GM23338 (cell line): ENCODE measurements around the gene KRT7. TPM values are rescaled to one million over a fixed set of nuclear protein-coding genes. Genes with fewer than 3 reads are reported as not detected.

Experiments used
- ATAC-seq: fragments of 200-7000 bp; cut with Tn5 transposase; 3 replicates; pipeline ENCODE4 v1.9.1; 2020
- DNase-seq: peaks from one replicate; pipeline ENCODE4 v3.0.0-alpha.2; 2015; ENCODE audit warnings: low spot score
- H2AFZ ChIP-seq: fragments of 200-600 bp; sonication (generic); 2 replicates; pipeline ENCODE4 v1.8.0; 2016; ENCODE audit warnings: antibody characterized with exemption, mild to moderate bottlenecking, moderate library complexity
- H3F3A ChIP-seq: fragments of 200-600 bp; sonication (generic); replicated peaks from 2 replicates; pipeline ENCODE4 v1.8.0; 2017; ENCODE audit warnings: antibody characterized with exemption, mixed run types, low read depth
- H3K27ac ChIP-seq: fragments of 200-600 bp; sonication (generic); 2 replicates; pipeline ENCODE4 v1.6.1; 2016; ENCODE audit warnings: low read depth
- H3K27me3 ChIP-seq: fragments of 200-600 bp; sonication (generic); 2 replicates; pipeline ENCODE4 v1.8.0; 2016; ENCODE audit warnings: mild to moderate bottlenecking, mixed run types, moderate library complexity; ENCODE audit not compliant: insufficient read depth
- H3K36me3 ChIP-seq: fragments of 200-600 bp; sonication (generic); 2 replicates; pipeline ENCODE4 v1.8.0; 2016; ENCODE audit warnings: mild to moderate bottlenecking; ENCODE audit not compliant: insufficient read depth
- H3K4me1 ChIP-seq: fragments of 200-600 bp; sonication (generic); 2 replicates; pipeline ENCODE4 v1.8.0; 2016; ENCODE audit warnings: mild to moderate bottlenecking, moderate library complexity; ENCODE audit not compliant: insufficient read depth
- H3K4me2 ChIP-seq: fragments of 200-600 bp; sonication (generic); 2 replicates; pipeline ENCODE4 v1.7.1; 2017; ENCODE audit warnings: mixed run types
- H3K4me3 ChIP-seq: fragments of 200-600 bp; sonication (generic); 2 replicates; pipeline ENCODE4 v1.6.1; 2016; ENCODE audit warnings: mixed run types
- H3K79me2 ChIP-seq: fragments of 200-600 bp; sonication (generic); replicated peaks from 2 replicates; pipeline ENCODE4 v1.8.0; 2017; ENCODE audit warnings: mild to moderate bottlenecking; ENCODE audit not compliant: insufficient read depth
- H3K9me2 ChIP-seq: fragments of 200-600 bp; sonication (generic); 2 replicates; pipeline ENCODE4 v1.8.0; 2017; ENCODE audit not compliant: insufficient read depth
- H4K20me1 ChIP-seq: fragments of 200-600 bp; sonication (generic); replicated peaks from 2 replicates; pipeline ENCODE4 v1.8.0; 2017; ENCODE audit warnings: mild to moderate bottlenecking; ENCODE audit not compliant: insufficient read depth
- H3K27ac Mint-ChIP-seq: 2 replicates; pipeline ENCODE4 v1.8.0; 2020; ENCODE audit warnings: inconsistent platforms, mild to moderate bottlenecking, moderate library complexity, mixed read lengths
- H3K27me3 Mint-ChIP-seq: 3 replicates; pipeline ENCODE4 v1.8.0; 2022; ENCODE audit warnings: low read depth, mild to moderate bottlenecking, moderate library complexity, mixed read lengths, inconsistent platforms; ENCODE audit not compliant: insufficient read depth, poor library complexity
- H3K36me3 Mint-ChIP-seq: 3 replicates; pipeline ENCODE4 v1.8.0; 2021; ENCODE audit warnings: low read depth, mild to moderate bottlenecking, inconsistent platforms, moderate library complexity, mixed read lengths
- H3K4me1 Mint-ChIP-seq: 3 replicates; pipeline ENCODE4 v1.8.0; 2020; ENCODE audit warnings: mild to moderate bottlenecking, inconsistent platforms, mixed read lengths
- H3K4me3 Mint-ChIP-seq: 3 replicates; pipeline ENCODE4 v1.8.0; 2021; ENCODE audit warnings: moderate library complexity, mild to moderate bottlenecking, inconsistent platforms, mixed read lengths
- H3K9me3 Mint-ChIP-seq: 3 replicates; pipeline ENCODE4 v1.8.0; 2020; ENCODE audit warnings: moderate library complexity, mild to moderate bottlenecking, inconsistent platforms, mixed read lengths
- CREB1 ChIP-seq: fragments of 250-450 bp; sonication (Bioruptor Pico); IDR thresholded peaks from 2 replicates; pipeline ENCODE4 v1.5.0; 2020; ENCODE audit warnings: low read depth, mild to moderate bottlenecking, moderate library complexity
- EZH2 ChIP-seq: fragments of 200-600 bp; sonication (generic); IDR thresholded peaks from one replicate; pipeline ENCODE4 v1.8.0; 2017; ENCODE audit warnings: antibody characterized with exemption, mild to moderate bottlenecking, low read depth; ENCODE audit not compliant: unreplicated experiment
- EZH2phosphoT487 ChIP-seq: fragments of 200-600 bp; sonication (generic); IDR thresholded peaks from one replicate; pipeline ENCODE4 v1.8.1; 2018; ENCODE audit warnings: antibody characterized with exemption; ENCODE audit not compliant: unreplicated experiment
- JUNB ChIP-seq: IDR thresholded peaks from one replicate; pipeline ENCODE4 v1.6.1; 2016; ENCODE audit warnings: antibody characterized with exemption; ENCODE audit not compliant: unreplicated experiment
- NANOG ChIP-seq: IDR thresholded peaks from 2 replicates; pipeline ENCODE4 v1.6.1; 2016; ENCODE audit warnings: antibody characterized with exemption, borderline replicate concordance
- STAT1 ChIP-seq: IDR thresholded peaks from one replicate; pipeline ENCODE4 v1.6.1; 2016; ENCODE audit warnings: antibody characterized with exemption; ENCODE audit not compliant: unreplicated experiment
- ZNF114 ChIP-seq: fragments of 250-450 bp; sonication (Bioruptor Pico); IDR thresholded peaks from 2 replicates; pipeline ENCODE4 v1.5.0; 2020; ENCODE audit warnings: mild to moderate bottlenecking, moderate library complexity
- ZNF331 ChIP-seq: fragments of 250-450 bp; sonication (Bioruptor Pico); IDR thresholded peaks from 2 replicates; pipeline ENCODE4 v1.5.0; 2020; ENCODE audit warnings: low read depth, mild to moderate bottlenecking, moderate library complexity
- polyA plus RNA-seq: library from polyadenylated mRNA; unstranded; fragments of >200 nt; fragmentation: Nextera tagmentation; extraction: Ambion mirVana; gene quantifications from 2 replicates; pipeline ENCODE4 v1.2.1, GENCODE V29; 2016
- total RNA-seq: library from RNA; depleted of rRNA; stranded (reverse); fragments of >200 nt; shearing (Covaris generic); gene quantifications from 2 replicates; pipeline ENCODE4 v1.2.3, GENCODE V29; 2014
- TF ChIP-seq, protein P1 (sequence below): IDR thresholded peaks from one replicate; pipeline ENCODE4 v1.6.1; 2018; ENCODE audit warnings: antibody characterized with exemption; ENCODE audit not compliant: unreplicated experiment
- TF ChIP-seq, protein P2 (sequence below): IDR thresholded peaks from 2 replicates; pipeline ENCODE4 v1.6.1; 2016; ENCODE audit warnings: antibody characterized with exemption
- TF ChIP-seq, protein P3 (sequence below): fragments of 250-450 bp; sonication (Bioruptor Pico); IDR thresholded peaks from 2 replicates; pipeline ENCODE4 v1.5.0; 2020; ENCODE audit warnings: mild to moderate bottlenecking, moderate library complexity
- TF ChIP-seq, protein P4 (sequence below), 2 experiments: fragments of 200-600 bp in 1 of 2; sonication (generic) in 1 of 2; conservative IDR thresholded peaks; 2 replicates each; pipeline versions ENCODE4 v1.5.1 to v1.6.1; 2016 to 2017; ENCODE audit warnings: antibody characterized with exemption in 2 of 2, low read depth in 2 of 2, mild to moderate bottlenecking in 2 of 2, moderate library complexity in 1 of 2

The KRT7 gene
- total and polyA plus RNA-seq, 2 experiments from 2014 or later, result 6.5 to 9.4 TPM

DNA sequence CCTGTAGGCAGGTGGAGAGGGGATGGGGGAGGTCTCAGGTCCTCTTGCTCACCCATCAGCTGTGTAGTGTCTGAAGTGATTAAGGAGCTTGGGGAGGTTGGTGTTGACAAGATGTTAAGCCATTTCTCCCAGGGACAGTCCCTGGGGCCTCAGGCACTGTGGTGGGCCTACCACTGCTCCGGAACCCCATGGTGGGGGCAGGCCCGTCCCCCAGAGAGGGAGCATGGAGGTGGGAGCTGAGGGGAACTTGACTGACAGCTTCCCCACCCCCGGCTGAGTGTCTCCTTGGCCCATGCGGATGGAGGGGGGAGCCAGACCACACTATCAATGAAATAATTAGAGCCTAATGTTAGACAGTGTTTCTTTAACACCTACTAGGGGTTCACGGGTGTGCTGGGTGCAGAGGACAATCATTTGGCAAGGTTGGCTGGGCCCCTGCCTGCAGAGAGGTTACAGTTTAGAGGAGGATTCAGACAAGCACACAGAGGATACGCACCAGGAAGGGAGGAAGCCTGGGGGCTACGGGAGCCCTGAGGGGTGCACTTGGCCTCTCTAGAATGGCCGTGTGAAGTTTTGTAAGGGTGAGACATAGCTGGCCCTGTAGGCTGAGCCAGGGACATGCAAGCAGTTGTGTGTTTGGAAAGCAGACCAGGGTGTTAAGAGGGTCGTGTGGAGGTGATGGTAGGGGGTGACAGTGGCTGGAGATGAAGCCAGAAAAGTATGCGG, 22.0 kb upstream of the KRT7 start:
- no peak overlapping the region for H2AFZ ChIP-seq
- Mint-ChIP-seq H3K27ac (no peak overlapping the region), H3K36me3 (no peaks in the 10 kb centered on the region), H3K4me1 (peaks cover 2% of the 10 kb centered on the region; the same call in 2 of the 3 replicates), H3K27me3 (peaks cover 11% of the 10 kb centered on the region), H3K4me3 (no peak overlapping the region), H3K9me3 (no peaks in the 10 kb centered on the region; the same call in 2 of the 3 replicates)
- H3K27ac ChIP-seq, result no peak overlapping the region
- no peaks in the 10 kb centered on the region for H3K27me3 ChIP-seq
- ATAC-seq (no peak), DNase-seq (no peak)
- no peaks in the 10 kb centered on the region for H3K9me2 ChIP-seq
- H3K4me2 ChIP-seq, result no peak overlapping the region
- no peaks in the 10 kb centered on the region for H3K79me2 ChIP-seq
- TF ChIP-seq, protein P1, sequence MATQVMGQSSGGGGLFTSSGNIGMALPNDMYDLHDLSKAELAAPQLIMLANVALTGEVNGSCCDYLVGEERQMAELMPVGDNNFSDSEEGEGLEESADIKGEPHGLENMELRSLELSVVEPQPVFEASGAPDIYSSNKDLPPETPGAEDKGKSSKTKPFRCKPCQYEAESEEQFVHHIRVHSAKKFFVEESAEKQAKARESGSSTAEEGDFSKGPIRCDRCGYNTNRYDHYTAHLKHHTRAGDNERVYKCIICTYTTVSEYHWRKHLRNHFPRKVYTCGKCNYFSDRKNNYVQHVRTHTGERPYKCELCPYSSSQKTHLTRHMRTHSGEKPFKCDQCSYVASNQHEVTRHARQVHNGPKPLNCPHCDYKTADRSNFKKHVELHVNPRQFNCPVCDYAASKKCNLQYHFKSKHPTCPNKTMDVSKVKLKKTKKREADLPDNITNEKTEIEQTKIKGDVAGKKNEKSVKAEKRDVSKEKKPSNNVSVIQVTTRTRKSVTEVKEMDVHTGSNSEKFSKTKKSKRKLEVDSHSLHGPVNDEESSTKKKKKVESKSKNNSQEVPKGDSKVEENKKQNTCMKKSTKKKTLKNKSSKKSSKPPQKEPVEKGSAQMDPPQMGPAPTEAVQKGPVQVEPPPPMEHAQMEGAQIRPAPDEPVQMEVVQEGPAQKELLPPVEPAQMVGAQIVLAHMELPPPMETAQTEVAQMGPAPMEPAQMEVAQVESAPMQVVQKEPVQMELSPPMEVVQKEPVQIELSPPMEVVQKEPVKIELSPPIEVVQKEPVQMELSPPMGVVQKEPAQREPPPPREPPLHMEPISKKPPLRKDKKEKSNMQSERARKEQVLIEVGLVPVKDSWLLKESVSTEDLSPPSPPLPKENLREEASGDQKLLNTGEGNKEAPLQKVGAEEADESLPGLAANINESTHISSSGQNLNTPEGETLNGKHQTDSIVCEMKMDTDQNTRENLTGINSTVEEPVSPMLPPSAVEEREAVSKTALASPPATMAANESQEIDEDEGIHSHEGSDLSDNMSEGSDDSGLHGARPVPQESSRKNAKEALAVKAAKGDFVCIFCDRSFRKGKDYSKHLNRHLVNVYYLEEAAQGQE, result no peak
- TF ChIP-seq, protein P2, sequence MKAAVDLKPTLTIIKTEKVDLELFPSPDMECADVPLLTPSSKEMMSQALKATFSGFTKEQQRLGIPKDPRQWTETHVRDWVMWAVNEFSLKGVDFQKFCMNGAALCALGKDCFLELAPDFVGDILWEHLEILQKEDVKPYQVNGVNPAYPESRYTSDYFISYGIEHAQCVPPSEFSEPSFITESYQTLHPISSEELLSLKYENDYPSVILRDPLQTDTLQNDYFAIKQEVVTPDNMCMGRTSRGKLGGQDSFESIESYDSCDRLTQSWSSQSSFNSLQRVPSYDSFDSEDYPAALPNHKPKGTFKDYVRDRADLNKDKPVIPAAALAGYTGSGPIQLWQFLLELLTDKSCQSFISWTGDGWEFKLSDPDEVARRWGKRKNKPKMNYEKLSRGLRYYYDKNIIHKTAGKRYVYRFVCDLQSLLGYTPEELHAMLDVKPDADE, result no peak
- no peak for TF ChIP-seq EZH2
- TF ChIP-seq, protein P3, sequence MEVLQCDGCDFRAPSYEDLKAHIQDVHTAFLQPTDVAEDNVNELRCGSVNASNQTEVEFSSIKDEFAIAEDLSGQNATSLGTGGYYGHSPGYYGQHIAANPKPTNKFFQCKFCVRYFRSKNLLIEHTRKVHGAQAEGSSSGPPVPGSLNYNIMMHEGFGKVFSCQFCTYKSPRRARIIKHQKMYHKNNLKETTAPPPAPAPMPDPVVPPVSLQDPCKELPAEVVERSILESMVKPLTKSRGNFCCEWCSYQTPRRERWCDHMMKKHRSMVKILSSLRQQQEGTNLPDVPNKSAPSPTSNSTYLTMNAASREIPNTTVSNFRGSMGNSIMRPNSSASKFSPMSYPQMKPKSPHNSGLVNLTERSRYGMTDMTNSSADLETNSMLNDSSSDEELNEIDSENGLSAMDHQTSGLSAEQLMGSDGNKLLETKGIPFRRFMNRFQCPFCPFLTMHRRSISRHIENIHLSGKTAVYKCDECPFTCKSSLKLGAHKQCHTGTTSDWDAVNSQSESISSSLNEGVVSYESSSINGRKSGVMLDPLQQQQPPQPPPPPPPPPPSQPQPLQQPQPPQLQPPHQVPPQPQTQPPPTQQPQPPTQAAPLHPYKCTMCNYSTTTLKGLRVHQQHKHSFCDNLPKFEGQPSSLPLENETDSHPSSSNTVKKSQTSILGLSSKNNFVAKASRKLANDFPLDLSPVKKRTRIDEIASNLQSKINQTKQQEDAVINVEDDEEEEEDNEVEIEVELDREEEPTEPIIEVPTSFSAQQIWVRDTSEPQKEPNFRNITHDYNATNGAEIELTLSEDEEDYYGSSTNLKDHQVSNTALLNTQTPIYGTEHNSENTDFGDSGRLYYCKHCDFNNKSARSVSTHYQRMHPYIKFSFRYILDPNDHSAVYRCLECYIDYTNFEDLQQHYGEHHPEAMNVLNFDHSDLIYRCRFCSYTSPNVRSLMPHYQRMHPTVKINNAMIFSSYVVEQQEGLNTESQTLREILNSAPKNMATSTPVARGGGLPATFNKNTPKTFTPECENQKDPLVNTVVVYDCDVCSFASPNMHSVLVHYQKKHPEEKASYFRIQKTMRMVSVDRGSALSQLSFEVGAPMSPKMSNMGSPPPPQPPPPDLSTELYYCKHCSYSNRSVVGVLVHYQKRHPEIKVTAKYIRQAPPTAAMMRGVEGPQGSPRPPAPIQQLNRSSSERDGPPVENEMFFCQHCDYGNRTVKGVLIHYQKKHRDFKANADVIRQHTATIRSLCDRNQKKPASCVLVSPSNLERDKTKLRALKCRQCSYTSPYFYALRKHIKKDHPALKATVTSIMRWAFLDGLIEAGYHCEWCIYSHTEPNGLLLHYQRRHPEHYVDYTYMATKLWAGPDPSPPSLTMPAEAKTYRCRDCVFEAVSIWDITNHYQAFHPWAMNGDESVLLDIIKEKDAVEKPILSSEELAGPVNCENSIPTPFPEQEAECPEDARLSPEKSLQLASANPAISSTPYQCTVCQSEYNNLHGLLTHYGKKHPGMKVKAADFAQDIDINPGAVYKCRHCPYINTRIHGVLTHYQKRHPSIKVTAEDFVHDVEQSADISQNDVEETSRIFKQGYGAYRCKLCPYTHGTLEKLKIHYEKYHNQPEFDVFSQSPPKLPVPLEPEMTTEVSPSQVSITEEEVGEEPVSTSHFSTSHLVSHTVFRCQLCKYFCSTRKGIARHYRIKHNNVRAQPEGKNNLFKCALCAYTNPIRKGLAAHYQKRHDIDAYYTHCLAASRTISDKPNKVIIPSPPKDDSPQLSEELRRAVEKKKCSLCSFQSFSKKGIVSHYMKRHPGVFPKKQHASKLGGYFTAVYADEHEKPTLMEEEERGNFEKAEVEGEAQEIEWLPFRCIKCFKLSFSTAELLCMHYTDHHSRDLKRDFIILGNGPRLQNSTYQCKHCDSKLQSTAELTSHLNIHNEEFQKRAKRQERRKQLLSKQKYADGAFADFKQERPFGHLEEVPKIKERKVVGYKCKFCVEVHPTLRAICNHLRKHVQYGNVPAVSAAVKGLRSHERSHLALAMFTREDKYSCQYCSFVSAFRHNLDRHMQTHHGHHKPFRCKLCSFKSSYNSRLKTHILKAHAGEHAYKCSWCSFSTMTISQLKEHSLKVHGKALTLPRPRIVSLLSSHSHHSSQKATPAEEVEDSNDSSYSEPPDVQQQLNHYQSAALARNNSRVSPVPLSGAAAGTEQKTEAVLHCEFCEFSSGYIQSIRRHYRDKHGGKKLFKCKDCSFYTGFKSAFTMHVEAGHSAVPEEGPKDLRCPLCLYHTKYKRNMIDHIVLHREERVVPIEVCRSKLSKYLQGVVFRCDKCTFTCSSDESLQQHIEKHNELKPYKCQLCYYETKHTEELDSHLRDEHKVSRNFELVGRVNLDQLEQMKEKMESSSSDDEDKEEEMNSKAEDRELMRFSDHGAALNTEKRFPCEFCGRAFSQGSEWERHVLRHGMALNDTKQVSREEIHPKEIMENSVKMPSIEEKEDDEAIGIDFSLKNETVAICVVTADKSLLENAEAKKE (CRISPR knock-in tag), result no peak
- TF ChIP-seq, protein P4, sequence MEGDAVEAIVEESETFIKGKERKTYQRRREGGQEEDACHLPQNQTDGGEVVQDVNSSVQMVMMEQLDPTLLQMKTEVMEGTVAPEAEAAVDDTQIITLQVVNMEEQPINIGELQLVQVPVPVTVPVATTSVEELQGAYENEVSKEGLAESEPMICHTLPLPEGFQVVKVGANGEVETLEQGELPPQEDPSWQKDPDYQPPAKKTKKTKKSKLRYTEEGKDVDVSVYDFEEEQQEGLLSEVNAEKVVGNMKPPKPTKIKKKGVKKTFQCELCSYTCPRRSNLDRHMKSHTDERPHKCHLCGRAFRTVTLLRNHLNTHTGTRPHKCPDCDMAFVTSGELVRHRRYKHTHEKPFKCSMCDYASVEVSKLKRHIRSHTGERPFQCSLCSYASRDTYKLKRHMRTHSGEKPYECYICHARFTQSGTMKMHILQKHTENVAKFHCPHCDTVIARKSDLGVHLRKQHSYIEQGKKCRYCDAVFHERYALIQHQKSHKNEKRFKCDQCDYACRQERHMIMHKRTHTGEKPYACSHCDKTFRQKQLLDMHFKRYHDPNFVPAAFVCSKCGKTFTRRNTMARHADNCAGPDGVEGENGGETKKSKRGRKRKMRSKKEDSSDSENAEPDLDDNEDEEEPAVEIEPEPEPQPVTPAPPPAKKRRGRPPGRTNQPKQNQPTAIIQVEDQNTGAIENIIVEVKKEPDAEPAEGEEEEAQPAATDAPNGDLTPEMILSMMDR (conservative IDR thresholded peaks at IDR 0.05; ENCODE audit: low read depth in 2 of 2), result no peak
- no peak for TF ChIP-seq CREB1 (CRISPR knock-in tag)
- TF ChIP-seq JUNB, result no peak
- no peak for TF ChIP-seq STAT1
- TF ChIP-seq ZNF331 (CRISPR knock-in tag), result no peak
- TF ChIP-seq NANOG, result no peak
- TF ChIP-seq EZH2phosphoT487, result no peak
- no peak for TF ChIP-seq ZNF114 (CRISPR knock-in tag)
- H3K4me3 ChIP-seq, result no peak overlapping the region
- no peaks in the 10 kb centered on the region for H3F3A ChIP-seq
- H4K20me1 ChIP-seq, result no peaks in the 10 kb centered on the region
- H3K36me3 ChIP-seq, result no peaks in the 10 kb centered on the region
- no peaks in the 10 kb centered on the region for H3K4me1 ChIP-seq
